Stomach (tissue), 4 donors: ENCODE results near the gene ZNF524.
"Not testable (repeated sequence)": the region's sequence is repeated elsewhere in the genome, so short reads cannot be mapped to it uniquely, and the experiment has no call there.

Source experiments
- EP300 ChIP-seq: sonication (generic); formaldehyde crosslinking; IDR thresholded peaks from one replicate; pipeline ENCODE4 v1.6.1; 2017; ENCODE audit warnings: antibody characterized with exemption
- POLR2A ChIP-seq, 4 donors: fragments of 450-650 bp; IDR thresholded peaks; one replicate each; pipeline ENCODE4 v1.6.1; 2016; ENCODE audit warnings: antibody characterized with exemption in 4 of 4, control low read depth in 2 of 4, mild to moderate bottlenecking in 1 of 4, moderate library complexity in 1 of 4
- POLR2AphosphoS5 ChIP-seq, 3 donors: sonication (generic); formaldehyde crosslinking; IDR thresholded peaks; one replicate each; pipeline ENCODE4 v1.6.1; 2016; ENCODE audit warnings: antibody characterized with exemption in 3 of 3
- TF ChIP-seq, protein P1 (sequence below), 7 experiments: fragments of 450-650 bp in 4 of 7; fragments of 200-600 bp in 3 of 7; sonication (generic) in 3 of 7; IDR thresholded peaks; one replicate each; pipeline ENCODE4 v1.5.1; 2016 to 2019; ENCODE audit warnings: antibody characterized with exemption in 7 of 7, control low read depth in 2 of 7, mild to moderate bottlenecking in 1 of 7

DNA sequence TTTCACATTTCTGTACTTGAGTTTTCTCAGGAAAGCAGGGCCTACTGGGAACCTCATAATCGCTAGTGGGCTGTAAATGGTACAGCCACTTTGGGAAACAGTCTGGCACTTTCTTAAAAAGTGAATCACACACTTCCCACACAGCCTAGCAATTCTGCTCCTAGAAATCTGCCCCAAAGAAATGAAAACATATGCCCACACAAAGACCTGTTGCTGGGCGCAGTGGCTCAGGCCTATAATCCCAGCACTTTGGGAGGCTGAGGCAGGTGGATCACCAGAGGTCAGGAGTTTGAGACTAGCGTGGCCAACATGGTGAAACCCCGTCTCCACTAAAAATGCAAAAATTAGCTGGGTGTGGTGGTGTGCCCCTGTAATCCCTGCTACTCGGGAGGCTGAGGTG is 30.6 kb upstream of the ZNF524 start:
- not testable (repeated sequence) for TF ChIP-seq EP300; POLR2A (IDR thresholded peaks at IDR 0.05); POLR2AphosphoS5 (IDR thresholded peaks at IDR 0.05)
- TF ChIP-seq, protein P1, sequence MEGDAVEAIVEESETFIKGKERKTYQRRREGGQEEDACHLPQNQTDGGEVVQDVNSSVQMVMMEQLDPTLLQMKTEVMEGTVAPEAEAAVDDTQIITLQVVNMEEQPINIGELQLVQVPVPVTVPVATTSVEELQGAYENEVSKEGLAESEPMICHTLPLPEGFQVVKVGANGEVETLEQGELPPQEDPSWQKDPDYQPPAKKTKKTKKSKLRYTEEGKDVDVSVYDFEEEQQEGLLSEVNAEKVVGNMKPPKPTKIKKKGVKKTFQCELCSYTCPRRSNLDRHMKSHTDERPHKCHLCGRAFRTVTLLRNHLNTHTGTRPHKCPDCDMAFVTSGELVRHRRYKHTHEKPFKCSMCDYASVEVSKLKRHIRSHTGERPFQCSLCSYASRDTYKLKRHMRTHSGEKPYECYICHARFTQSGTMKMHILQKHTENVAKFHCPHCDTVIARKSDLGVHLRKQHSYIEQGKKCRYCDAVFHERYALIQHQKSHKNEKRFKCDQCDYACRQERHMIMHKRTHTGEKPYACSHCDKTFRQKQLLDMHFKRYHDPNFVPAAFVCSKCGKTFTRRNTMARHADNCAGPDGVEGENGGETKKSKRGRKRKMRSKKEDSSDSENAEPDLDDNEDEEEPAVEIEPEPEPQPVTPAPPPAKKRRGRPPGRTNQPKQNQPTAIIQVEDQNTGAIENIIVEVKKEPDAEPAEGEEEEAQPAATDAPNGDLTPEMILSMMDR (IDR thresholded peaks at IDR 0.05) = not testable (repeated sequence)
